GM19025 (cell line): ENCODE data around the gene TMEM233.

ENCODE experiments used
- ATAC-seq: cut with Tn5 transposase; IDR thresholded peaks from one replicate; pipeline ENCODE4 v1.9.1; 2021; ENCODE audit warnings: mild to moderate bottlenecking, low read depth, moderate library complexity; ENCODE audit not compliant: unreplicated experiment

The TMEM233 gene

DNA sequence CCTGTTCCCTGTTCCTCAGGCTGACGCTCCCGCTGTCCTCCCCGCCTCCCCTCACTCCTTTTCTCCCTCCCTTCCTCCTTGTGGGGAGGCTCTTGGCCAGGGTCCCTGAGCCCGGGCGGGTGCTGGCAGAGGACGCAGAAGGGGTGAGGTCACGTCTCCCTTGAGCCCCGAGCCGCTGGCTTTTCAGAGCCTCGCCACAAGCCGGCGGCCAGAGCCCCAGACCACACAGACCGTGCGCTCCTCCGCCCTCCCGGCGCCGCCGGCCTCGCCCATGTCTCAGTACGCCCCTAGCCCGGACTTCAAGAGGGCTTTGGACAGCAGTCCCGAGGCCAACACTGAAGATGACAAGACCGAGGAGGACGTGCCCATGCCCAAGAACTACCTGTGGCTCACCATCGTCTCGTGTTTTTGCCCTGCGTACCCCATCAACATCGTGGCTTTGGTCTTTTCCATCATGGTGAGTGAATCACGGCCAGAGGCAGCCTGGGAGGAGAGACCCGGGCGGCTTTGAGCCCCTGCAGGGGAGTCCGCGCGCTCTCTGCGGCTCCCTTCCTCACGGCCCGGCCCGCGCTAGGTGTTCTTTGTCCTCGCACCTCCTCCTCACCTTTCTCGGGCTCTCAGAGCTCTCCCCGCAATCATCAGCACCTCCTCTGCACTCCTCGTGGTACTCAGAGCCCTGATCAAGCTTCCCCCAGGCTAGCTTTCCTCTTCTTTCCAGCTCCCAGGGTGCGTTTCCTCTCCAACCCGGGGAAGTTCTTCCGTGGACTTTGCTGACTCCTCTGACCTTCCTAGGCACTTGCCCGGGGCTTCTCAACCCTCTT lies at the start of gene TMEM233:
TSS of gene TMEM233 (plus strand) at position 197 of the 821 bp plus-strand sequence. CDS start at position 272, 75 bp downstream.
- ATAC-seq = no peak

DNA sequence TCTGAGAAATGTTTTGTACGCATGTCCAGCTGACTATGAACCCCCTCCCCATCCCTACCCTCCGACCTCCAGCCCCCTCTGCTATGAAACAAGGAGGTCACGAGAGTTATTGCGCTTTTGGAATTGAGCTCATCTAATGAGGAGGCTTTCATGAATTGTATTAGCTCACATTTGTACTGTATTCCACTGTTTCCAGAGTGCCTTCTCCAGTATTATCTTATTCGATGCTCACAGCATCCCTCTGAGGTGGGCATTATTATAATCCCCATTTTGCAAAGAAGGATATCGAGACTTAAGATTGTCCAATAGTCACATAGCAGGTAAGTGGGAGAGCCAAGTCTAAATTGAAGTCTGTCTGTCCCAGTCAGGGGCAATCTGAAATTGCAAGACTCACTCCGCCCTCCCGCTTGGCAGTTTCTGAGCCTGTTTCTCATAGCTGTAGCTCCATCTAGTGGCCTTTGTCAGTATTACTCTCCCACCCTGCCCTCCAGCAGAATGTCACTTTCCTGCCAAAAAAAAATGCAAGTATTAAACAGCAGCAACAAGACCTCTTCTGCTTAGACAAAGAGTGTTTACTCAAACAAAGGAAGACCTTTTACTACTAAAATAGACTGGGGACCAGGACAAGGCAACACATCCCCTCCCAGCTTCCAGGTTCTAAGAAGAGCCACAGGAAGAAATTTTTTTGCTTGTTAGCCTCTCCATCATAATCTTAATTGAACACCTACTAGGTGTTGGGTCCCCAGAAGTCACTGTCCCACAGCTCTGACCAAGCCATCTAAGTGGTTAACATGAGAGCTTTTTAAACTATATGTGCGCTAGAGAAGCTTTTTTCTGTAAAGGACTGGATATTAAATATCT lies 48.6 kb upstream of the TMEM233 start:
- no peak for ATAC-seq

DNA sequence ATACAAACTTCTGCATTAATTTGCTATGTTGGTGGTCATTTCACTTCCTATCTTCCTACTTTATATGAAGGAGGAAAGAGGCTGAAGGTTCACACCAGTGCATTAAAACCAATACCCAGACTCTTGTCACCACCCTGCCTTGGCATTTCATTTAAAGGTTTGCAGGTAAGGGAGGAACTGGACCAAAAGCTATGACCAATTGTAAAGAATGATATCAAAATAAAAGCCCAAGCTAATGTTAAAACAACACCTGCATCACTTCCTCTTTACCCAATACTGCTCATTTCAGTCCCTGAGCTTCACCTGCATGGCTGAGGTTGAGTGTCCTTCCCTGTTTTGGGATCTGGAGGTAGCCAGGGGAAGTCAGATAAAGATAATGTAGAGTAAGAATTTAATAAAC lies 47.2 kb upstream of the TMEM233 start:
- ATAC-seq = no peak

DNA sequence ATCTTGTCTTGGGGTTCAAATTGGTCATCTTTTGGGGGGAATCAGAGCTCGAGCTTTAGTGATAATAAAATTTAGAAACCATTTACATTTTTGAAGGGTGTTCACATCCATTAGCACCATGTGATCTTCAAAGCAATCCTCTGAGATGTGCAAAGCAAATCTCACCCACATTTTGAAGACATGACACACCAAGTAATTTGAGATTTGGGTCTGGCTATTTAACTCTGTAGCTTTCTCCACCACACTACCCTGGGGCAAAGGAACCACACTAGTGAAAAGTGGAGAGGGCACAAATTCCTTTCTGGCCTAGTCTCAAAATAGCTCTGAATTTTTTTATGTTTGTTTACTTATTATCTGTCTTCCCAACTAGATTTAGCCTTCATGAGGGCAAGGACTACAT lies 46.6 kb upstream of the TMEM233 start:
- ATAC-seq = no peak

DNA sequence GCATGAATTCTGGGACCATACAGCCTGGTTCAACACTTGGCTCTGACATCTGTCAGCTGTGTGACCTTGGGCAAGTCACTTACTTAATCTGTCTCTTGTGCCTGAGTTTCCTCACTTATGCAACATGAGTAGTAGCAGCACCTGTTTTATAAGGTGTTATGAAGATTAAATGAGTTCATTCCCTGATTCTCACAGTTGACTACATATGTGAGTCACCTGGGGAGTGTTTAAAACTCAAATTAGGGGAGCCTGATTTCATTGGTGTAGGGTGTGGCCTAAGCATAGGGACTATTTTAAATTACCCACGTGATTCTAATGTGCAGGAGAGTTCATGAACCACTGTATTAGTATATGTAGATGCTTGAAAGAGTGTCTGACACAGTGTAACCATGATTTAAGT lies 36.7 kb upstream of the TMEM233 start:
- ATAC-seq = no peak

DNA sequence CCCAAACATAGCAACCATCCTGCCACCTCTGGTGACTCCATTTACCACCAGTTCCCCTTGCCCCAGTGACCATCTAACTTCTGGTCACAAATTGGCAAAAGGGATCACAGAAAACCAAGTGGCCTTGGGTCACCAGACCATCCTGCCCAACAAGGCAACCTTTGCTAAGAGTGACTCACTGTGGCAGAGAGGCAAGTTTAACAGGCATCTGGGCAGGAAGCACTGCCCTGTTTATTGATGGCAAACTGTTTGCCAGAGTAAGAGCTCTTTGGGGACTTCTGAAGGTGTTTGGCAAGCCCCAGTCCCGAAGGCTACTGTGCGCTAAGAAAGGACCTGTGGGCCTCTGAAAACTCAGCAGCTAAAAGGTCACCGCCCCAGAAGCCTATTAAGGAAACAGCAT lies 28.2 kb upstream of the TMEM233 start:
- ATAC-seq = no peak

DNA sequence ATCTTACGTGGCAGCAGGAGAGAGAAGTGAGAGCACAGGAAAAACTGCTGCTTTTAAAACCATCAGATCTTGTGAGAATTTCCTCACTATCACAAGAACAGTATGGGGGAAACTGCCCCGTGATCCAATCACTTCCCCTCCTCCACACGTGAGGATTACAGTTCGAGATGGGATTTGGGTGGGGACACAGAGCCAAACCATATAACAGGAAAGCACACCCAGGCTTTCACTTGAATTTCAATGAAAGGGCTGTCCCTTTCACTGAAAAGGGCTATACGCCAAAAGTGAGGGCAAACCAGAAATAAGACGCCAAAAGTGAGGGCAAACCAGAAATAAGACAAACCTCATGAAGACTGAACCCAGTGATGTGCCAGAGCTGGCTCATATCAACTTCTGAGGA lies 22.8 kb upstream of the TMEM233 start:
- no peak for ATAC-seq

DNA sequence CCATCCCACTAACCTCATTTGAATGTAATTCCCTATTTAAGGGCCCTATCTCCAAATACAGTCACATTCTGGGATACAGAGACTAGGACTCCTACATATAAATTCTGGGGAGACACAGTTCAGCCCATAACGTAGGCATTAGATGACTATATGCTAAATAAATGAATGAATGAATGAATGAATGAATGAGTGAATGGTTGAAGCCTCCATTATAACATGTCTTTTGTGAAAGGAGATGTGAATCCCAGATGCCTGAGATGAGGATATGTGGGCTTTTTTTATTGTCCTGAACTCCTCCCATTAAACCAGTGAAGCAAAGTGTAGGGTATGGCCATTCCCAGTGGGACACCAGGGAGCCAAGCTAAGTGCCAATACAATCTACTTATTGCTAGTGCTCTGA lies 20.5 kb upstream of the TMEM233 start:
- ATAC-seq = no peak

DNA sequence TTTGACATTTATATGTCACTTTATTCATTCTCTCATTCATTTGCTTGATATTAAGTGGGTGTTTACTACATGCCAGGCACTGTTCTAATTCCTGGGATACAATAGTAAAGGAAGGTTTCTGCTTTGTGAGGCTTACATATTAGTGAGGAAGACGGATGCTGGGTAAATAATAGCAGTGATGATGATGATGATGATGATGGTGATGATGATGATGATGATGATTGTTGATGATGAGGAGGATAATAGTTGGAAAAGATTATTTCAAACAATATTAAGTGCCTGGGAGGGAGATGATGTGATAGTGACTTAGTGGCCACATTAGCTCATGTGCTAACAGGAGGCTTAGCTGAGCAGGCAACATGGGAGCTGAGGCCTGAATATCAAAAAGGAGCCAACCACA lies 19.3 kb upstream of the TMEM233 start:
- ATAC-seq = no peak

DNA sequence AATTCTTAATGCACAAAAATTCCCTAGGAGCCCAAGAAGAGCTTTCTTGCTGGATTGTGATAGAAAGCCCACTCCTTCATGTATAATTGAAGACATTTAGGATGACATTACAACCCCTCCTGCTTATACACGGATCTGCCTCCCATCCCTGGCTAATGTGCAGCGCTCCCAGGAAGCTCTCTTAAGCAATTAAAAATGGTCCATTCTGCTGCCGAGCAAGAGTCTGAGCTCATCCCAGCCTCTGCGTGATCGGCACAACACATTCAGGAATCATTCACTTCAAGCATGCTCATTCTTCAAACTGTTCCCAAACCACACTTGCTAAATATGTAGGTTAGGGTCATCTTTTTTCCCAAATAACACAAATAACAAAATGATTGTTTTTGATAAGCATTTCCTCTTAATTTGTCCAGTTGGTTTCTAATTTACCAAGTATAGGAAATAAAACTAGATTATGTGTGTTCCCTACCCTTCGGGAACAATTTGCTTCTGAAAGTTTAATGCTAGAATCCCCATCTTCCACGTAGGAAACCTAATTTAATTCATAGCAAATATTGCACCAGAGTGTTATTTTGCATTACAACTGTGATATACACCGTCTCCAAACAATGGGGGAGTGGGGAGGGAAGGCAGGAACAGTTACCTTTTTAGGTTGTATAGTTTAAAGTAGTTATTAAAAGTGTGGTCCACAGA lies 17.3 kb upstream of the TMEM233 start:
- no peak for ATAC-seq

DNA sequence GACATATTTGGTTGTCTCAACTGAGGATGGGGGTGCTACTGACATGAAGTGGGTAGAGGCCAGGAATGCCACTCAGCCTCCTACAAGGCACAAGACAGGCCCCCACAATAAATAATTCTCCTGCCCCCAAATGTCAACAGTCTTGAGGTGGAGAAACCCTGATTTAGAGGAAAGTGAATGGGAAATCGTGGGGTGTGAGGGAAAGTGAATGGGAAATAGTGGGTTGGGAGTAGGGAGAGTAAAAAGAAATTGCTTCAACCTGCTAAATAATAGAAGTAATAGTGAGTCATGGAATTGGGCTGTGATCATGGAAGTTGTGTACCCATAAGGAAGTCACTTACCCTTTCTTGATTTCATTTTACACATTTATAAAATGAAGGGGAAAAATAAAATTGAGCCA lies 16.7 kb upstream of the TMEM233 start:
- ATAC-seq = no peak

DNA sequence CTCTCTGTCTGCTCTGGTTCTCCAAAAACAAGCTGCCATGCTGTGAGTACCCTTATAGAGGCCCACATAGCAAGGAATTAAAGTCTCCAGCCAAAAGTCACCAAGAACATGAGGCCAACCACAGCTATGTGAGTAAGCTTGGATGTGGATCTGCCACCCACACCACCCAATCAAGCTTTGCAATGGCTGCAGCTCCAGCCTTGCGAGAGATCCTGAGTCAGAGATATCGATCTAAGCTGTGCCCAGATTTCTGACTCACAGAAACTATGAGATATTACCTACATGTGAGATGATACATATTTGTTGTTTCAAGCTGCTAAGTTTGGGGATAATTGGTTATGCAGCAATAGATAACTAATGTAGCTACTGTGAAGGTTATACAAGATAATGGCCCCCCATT lies 15.5 kb upstream of the TMEM233 start:
- no peak for ATAC-seq

DNA sequence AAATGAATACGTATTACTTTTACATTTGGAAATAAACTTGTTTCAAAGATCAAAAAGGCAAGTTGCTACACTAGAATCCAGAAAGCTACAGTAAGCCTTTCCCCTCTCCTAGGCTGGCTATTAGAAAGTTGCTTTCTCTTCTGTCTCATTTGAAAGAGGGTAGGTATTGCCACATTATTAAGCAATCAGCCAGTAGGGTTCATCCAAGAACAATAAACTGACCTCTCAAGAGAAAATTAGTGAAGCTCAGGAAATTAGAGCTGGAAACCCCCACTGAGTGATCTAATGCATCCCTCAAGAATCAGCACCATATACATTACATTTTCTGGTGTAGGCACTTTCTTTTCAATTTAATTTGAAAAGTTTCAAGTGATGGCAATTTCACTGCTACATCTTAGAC lies 4.5 kb upstream of the TMEM233 start:
- no peak for ATAC-seq

DNA sequence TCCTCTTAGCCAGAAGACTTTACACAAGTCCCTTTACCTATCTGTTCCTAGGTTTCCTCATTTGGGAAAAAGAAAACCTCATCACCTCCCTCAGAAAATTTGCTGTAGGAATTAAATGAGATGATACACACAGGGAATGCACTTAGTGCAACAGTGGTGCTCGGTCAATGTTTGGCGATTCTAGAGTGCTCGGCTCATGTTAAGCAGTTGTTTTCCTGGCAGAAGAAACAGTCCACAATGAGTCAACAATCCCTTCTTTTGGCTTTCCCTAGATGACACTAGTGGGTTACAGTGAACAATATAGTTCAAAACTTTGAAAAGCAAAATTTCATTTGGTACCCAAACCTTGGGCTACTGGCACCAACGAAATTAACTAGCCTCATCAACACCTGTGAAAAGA lies 3.9 kb upstream of the TMEM233 start:
- no peak for ATAC-seq

DNA sequence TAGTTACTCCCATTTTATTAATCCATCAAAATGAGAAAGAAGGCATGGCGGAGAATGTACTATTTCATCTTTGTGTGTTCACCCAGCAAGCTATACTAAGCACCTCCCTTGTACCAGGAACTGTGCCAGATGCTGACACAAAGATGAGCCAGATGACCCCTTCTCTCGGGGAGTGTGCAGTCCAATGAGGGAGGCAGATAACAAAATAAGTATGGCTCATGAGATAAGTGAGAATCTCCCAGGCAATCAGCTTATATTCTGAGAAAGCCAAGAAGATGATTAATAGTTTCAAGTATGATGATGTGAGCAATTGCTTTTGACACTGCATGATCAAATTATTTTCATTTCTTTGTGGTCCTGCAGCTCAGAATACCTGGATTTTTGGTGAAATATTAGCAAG lies 1.3 kb upstream of the TMEM233 start:
- ATAC-seq = no peak

DNA sequence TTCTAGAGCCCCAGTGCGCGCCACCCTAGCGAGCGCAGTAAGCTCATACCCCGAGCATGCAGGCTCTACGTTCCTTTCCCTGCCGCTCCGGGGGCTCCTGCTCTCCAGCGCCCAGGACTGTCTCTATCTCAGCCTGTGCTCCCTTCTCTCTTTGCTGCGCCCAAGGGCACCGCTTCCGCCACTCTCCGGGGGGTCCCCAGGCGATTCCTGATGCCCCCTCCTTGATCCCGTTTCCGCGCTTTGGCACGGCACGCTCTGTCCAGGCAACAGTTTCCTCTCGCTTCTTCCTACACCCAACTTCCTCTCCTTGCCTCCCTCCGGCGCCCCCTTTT lies 791 bp downstream of the TMEM233 start:
- ATAC-seq = no peak

DNA sequence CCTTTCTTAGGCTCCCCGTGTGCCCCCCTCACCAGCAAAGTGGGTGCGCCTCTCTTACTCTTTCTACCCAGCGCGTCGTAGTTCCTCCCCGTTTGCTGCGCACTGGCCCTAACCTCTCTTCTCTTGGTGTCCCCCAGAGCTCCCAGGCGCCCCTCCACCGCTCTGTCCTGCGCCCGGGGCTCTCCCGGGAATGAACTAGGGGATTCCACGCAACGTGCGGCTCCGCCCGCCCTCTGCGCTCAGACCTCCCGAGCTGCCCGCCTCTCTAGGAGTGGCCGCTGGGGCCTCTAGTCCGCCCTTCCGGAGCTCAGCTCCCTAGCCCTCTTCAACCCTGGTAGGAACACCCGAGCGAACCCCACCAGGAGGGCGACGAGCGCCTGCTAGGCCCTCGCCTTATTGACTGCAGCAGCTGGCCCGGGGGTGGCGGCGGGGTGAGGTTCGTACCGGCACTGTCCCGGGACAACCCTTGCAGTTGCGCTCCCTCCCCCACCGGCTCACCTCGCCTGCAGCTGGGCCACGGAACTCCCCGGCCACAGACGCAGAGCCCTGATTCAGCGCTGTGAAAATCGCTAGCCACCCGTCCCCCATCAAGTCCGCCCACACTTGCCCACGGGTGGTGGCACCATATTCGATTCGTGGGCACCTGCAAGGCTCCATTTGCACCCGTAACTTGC lies 1.3 kb downstream of the TMEM233 start:
- ATAC-seq = no peak

DNA sequence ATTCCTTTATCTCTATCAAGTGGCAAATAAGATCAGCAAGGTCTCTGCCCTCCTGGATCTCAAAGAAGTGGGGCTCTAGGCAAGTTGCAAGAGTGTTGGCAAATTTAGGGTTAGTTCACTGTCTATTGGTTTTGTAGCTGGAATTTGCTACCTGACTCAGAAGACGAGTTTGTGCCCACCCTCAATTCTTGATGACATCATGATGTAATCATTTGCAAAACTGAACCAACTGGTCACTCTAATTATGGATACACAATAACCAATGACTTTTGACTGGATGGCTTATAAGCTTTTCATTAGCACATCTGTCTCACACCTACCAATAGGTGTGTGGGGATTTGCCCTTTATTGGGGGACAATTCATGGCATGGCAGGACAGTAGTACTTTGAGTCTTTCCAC lies 4.6 kb downstream of the TMEM233 start:
- ATAC-seq = no peak

DNA sequence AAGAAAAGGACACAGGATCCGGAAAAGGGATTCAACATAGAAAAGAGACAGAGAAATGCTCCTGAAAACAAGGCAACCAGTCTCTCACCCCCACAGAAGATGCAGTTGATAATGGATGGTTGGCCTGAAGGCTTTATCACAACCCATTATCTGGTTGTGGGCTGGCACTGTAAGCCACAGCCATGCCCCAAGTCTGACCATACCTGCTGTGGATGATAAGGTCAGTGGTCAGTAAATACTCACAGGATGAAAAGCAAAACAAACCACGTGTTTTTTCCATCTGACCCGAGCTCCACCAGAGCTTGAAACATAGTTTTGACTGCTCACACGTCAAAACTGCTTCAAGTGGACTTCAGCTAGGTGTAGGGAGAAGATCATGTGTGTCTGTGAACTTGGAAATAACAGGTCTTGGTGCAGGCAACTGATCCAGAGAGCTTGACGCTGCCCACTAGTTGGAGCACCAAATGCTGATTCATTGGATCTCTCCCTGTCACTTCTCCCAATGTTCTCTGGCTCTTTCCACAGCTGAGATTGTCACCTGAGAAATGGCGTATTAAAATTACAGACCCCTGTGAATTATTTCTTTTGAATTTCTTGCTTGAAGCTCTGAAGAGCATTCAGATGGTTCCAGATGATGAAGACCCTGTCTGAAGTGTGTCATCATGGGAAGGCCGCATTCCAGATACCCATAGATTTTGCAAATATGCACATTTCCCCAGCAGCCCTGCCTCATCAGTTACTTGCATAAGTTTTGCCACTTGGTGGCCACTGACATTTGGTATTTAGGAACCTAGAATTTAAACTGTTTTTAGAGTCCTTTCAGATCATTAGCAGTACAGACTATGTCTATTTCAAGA lies 8.5 kb downstream of the TMEM233 start:
- no peak for ATAC-seq

DNA sequence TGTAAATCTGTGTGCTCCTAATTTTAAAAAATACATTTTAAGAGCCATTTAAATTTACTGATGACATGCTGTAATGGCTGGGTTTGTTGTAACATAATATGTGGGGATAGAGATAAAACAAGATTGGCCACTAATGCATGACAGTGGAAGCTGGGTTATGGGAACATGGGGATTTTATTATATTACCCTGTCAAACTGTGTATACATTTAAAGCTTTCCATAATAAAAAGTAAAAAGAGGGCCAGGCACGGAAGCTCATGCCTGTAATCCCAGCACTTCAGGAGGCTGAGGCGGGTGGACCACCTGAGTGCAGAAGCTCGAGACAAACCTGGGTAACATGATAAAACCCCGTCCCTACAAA lies 9.1 kb downstream of the TMEM233 start:
- ATAC-seq = no peak
